ENCODE results near the gene CCSAP. TPM values are rescaled to one million over a fixed set of nuclear protein-coding genes. Genes with fewer than 3 reads are reported as not detected.
A peak's percentile ranks its signal among the peaks of the same experiment; 100 is the strongest.

The CCSAP gene
- total and polyA plus RNA-seq, 2 of the 4 experiments (the other 2 are of a cell fraction) = 2.3 to 3.8 TPM

GRCh38 chr1:229323885-229324553 lies 18.8 kb downstream of the CCSAP start:
- Histone ChIP-seq H2AK5ac (ENCODE audit: low read depth, low read length) (no peak overlapping the region), H3K27me3 (ENCODE audit: control insufficient read depth, insufficient read depth, low read length) (no peaks in the 10 kb centered on the region), H3K9me3 (ENCODE audit: control insufficient read depth, insufficient read depth, low read length) (no peaks in the 10 kb centered on the region), H3K14ac (replicated peaks; ENCODE audit: low read depth, low read length) (no peak overlapping the region), H2AK9ac (replicated peaks; ENCODE audit: low read depth, low read length, poor library complexity) (no peak overlapping the region), H3K9me1 (ENCODE audit: insufficient read depth, low read length) (no peaks in the 10 kb centered on the region), H2BK120ac (ENCODE audit: low read depth, low read length) (no peak overlapping the region), H2BK5ac (ENCODE audit: low read depth, low read length, poor library complexity, severe bottlenecking) (peak overlapping the region; percentile 24), H3K23ac (ENCODE audit: low read depth, low read length) (no peak overlapping the region), H3K4me1 (ENCODE audit: control insufficient read depth, insufficient read depth, low read length) (peaks cover 7% of the 10 kb centered on the region), H2BK15ac (ENCODE audit: low read depth, low read length) (no peak overlapping the region), H3K18ac (ENCODE audit: low read depth, low read length) (no peak overlapping the region), H2BK20ac (ENCODE audit: low read depth, low read length) (no peak overlapping the region), H3K56ac (ENCODE audit: extremely low read depth, insufficient read depth, low read length) (no peak overlapping the region), H3K27ac (ENCODE audit: insufficient read depth, low read length) (no peak overlapping the region), H3K4me2 (ENCODE audit: low read depth, low read length) (no peak overlapping the region), H4K91ac (ENCODE audit: insufficient read depth, low read depth, low read length) (no peak overlapping the region), H3K36me3 (ENCODE audit: control insufficient read depth, insufficient read depth, low read length) (peaks cover 18% of the 10 kb centered on the region), H3K4ac (ENCODE audit: low read depth, low read length) (no peak overlapping the region), H4K20me1 (ENCODE audit: insufficient read depth, low read length) (no peaks in the 10 kb centered on the region), H3K79me1 (ENCODE audit: low read depth in 1 of 2, low read length in 2 of 2) (no peaks in the 10 kb centered on the region; a peak in 1 of 4 replicates), H4K5ac (ENCODE audit: low read depth, low read length) (no peak overlapping the region), H2AFZ (replicated peaks; ENCODE audit: low read length, poor library complexity) (no peak overlapping the region), H4K8ac (ENCODE audit: low read depth in 2 of 2, low read length in 2 of 2) (no peak overlapping the region), H3K4me3 (ENCODE audit: insufficient read depth, low read depth, low read length) (no peak overlapping the region), H3K9ac (ENCODE audit: low read depth, low read length) (no peak overlapping the region)
- ChIA-PET CTCF (no interaction called here), POLR2A (ENCODE audit: unreplicated experiment) (interaction anchor here (0.5 kb wide), 1 partner anchor 13 kb away, joined by 3 read pairs; no protein-coding TSS in a partner anchor)
- intact Hi-C loops (cut with micrococcal nuclease) = no loop called here
- TF ChIP-seq FOS (IDR thresholded peaks at IDR 0.05; ENCODE audit: low read depth, low read length) (no peak), POLR2A (IDR thresholded peaks at IDR 0.05; ENCODE audit: low read depth, low read length) (no peak), MAFK (IDR thresholded peaks at IDR 0.05; ENCODE audit: low read depth, low read length) (no peak), NFE2L2 (IDR thresholded peaks at IDR 0.05; ENCODE audit: low read depth, low read length) (no peak), CTCF (conservative IDR thresholded peaks at IDR 0.05; ENCODE audit: low read depth, low read length) (no peak), RAD21 (IDR thresholded peaks at IDR 0.05; ENCODE audit: low read length) (no peak), BHLHE40 (IDR thresholded peaks at IDR 0.05; ENCODE audit: low read depth, low read length) (no peak), ELK1 (IDR thresholded peaks at IDR 0.05; ENCODE audit: borderline replicate concordance, low read depth, low read length) (no peak), USF2 (IDR thresholded peaks at IDR 0.05; ENCODE audit: low read depth, low read length) (no peak), CHD1 (IDR thresholded peaks at IDR 0.05; ENCODE audit: low read depth, low read length) (no peak), MAZ (IDR thresholded peaks at IDR 0.05; ENCODE audit: borderline replicate concordance, low read depth, low read length) (no peak), RFX5 (IDR thresholded peaks at IDR 0.05; ENCODE audit: low read depth, low read length) (no peak), MXI1 (IDR thresholded peaks at IDR 0.05; ENCODE audit: borderline replicate concordance, low read depth, low read length) (no peak), CEBPB (IDR thresholded peaks at IDR 0.05; ENCODE audit: low read depth, low read length) (no peak), RCOR1 (IDR thresholded peaks at IDR 0.05; ENCODE audit: insufficient replicate concordance, low read length) (no peak), SMC3 (IDR thresholded peaks at IDR 0.05; ENCODE audit: low read depth, low read length) (no peak)
- DNase-seq (no peak), ATAC-seq (ENCODE audit: low read depth) (no peak; the same call in 1 of the 2 replicates)
- dilution Hi-C loops (cut with HindIII; ENCODE audit: low sequenced_read_pairs, unreplicated experiment) = no loop called here
- no CpG with 5 or more reads among the region's 2 CpGs for WGBS, 2 experiments (ENCODE audit: extremely low coverage in 2 of 2, insufficient read length in 1 of 2)
- no TSS peak for BruUV-seq (replicated peaks)
- in situ Hi-C loops (cut with MboI; ENCODE audit: low sequenced_read_pairs) = no loop called here

Data from IMR-90 (cell line).